B cell (primary cell): ENCODE data around the gene SAP30.

Experiments
- CTCF ChIP-seq: fragments of 200-600 bp; IDR thresholded peaks from one replicate; pipeline ENCODE4 v1.8.0; 2022; ENCODE audit warnings: antibody characterized with exemption, mild to moderate bottlenecking
- EZH2 ChIP-seq: IDR thresholded peaks from 2 replicates; pipeline ENCODE4 v1.6.1; 2012; ENCODE audit warnings: borderline replicate concordance, low read depth, mild to moderate bottlenecking, moderate library complexity, low read length; ENCODE audit not compliant: insufficient read depth, poor library complexity, severe bottlenecking

GRCh38 chr4:173398779-173399415, 28.1 kb downstream of the SAP30 start, which contains the start of gene SCRG1:
- no peak for TF ChIP-seq CTCF
- TF ChIP-seq EZH2 = no peak
